ENCODE results near the gene TEK.

DNA sequence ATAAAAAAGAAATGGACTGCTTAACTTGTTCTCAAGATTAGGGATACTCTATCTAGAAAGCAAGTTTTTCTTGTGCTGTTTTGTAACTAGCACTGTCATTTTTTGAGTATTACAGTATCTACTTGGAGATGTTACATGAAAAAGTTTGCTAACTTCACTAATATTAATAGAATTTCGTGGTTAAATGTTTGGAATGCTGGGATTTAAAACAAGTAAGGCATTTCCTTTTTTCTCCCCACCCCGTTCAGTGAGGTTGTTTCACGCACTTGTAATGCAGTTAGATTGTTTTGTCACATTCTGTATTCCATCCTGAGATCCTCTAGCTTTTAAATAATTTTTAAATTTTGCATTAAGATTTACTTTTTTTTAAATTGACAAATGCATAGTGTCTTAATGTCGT, 20.0 kb upstream of the TEK start:
- TF ChIP-seq, protein P1, sequence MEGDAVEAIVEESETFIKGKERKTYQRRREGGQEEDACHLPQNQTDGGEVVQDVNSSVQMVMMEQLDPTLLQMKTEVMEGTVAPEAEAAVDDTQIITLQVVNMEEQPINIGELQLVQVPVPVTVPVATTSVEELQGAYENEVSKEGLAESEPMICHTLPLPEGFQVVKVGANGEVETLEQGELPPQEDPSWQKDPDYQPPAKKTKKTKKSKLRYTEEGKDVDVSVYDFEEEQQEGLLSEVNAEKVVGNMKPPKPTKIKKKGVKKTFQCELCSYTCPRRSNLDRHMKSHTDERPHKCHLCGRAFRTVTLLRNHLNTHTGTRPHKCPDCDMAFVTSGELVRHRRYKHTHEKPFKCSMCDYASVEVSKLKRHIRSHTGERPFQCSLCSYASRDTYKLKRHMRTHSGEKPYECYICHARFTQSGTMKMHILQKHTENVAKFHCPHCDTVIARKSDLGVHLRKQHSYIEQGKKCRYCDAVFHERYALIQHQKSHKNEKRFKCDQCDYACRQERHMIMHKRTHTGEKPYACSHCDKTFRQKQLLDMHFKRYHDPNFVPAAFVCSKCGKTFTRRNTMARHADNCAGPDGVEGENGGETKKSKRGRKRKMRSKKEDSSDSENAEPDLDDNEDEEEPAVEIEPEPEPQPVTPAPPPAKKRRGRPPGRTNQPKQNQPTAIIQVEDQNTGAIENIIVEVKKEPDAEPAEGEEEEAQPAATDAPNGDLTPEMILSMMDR (IDR thresholded peaks at IDR 0.05; ENCODE audit: low read depth, low read length), result no peak
- TF ChIP-seq POLR2A (IDR thresholded peaks at IDR 0.05; ENCODE audit: extremely low read depth, insufficient read length), result no peak
